H9 (cell line): Measurements from ENCODE around the gene STOX2. TPM values are rescaled to one million over a fixed set of nuclear protein-coding genes. Genes with fewer than 3 reads are reported as not detected.

Source experiments
- DNase-seq: peaks from one replicate; pipeline ENCODE4 v3.0.0-alpha.2; 2017
- H2AFZ ChIP-seq: one replicate; pipeline ENCODE4 v1.6.1; 2013; ENCODE audit warnings: mild to moderate bottlenecking, low read length, control low read depth, moderate library complexity
- H2AK5ac ChIP-seq: 2 replicates; pipeline ENCODE4 v1.6.1; 2013; ENCODE audit warnings: low read length, control low read depth, mixed read lengths; ENCODE audit not compliant: insufficient read length
- H2BK120ac ChIP-seq: one replicate; pipeline ENCODE4 v1.6.1; 2013; ENCODE audit warnings: low read depth, mild to moderate bottlenecking, low read length, control low read depth, inconsistent platforms; ENCODE audit not compliant: poor library complexity, severe bottlenecking
- H2BK12ac ChIP-seq: 2 replicates; pipeline ENCODE4 v1.6.1; 2013; ENCODE audit warnings: low read length, control low read depth, mixed read lengths, low read depth; ENCODE audit not compliant: insufficient read length
- H2BK15ac ChIP-seq: 2 replicates; pipeline ENCODE4 v1.6.1; 2013; ENCODE audit warnings: low read depth, low read length, control low read depth
- H2BK20ac ChIP-seq: one replicate; pipeline ENCODE4 v1.6.1; 2013; ENCODE audit warnings: low read depth, mild to moderate bottlenecking, low read length, control low read depth, inconsistent platforms; ENCODE audit not compliant: poor library complexity, severe bottlenecking
- H2BK5ac ChIP-seq: 2 replicates; pipeline ENCODE4 v1.6.1; 2013; ENCODE audit warnings: low read length, control low read depth, mixed read lengths; ENCODE audit not compliant: insufficient read length
- H3K14ac ChIP-seq: 2 replicates; pipeline ENCODE4 v1.6.1; 2013; ENCODE audit warnings: low read length, control low read depth; ENCODE audit not compliant: insufficient read depth
- H3K18ac ChIP-seq: 2 replicates; pipeline ENCODE4 v1.6.1; 2013; ENCODE audit warnings: low read depth, mild to moderate bottlenecking, mixed read lengths, low read length, control low read depth; ENCODE audit not compliant: insufficient read length
- H3K23ac ChIP-seq: 2 replicates; pipeline ENCODE4 v1.6.1; 2013; ENCODE audit warnings: low read length, control low read depth, mixed read lengths, low read depth; ENCODE audit not compliant: insufficient read length
- H3K23me2 ChIP-seq: 2 replicates; pipeline ENCODE4 v1.6.1; 2013; ENCODE audit warnings: low read depth, mild to moderate bottlenecking, mixed read lengths, low read length, control low read depth; ENCODE audit not compliant: insufficient read length, poor library complexity, severe bottlenecking
- H3K27ac ChIP-seq: 2 replicates; pipeline ENCODE4 v1.5.1; 2013; ENCODE audit warnings: low read length, control low read depth, mixed read lengths, low read depth; ENCODE audit not compliant: insufficient read length
- H3K27me3 ChIP-seq: 2 replicates; pipeline ENCODE4 v1.6.1; 2013; ENCODE audit warnings: low read length, control low read depth, inconsistent platforms; ENCODE audit not compliant: insufficient read depth
- H3K4ac ChIP-seq: 2 replicates; pipeline ENCODE4 v1.6.1; 2013; ENCODE audit warnings: low read depth, mild to moderate bottlenecking, control low read depth, inconsistent platforms, low read length, moderate library complexity
- H3K4me1 ChIP-seq: 2 replicates; pipeline ENCODE4 v1.6.1; 2013; ENCODE audit warnings: low read length, control low read depth, inconsistent platforms; ENCODE audit not compliant: insufficient read depth
- H3K4me2 ChIP-seq: 2 replicates; pipeline ENCODE4 v1.6.1; 2013; ENCODE audit warnings: low read length, control low read depth, mixed read lengths; ENCODE audit not compliant: insufficient read length, insufficient read depth
- H3K56ac ChIP-seq: 2 replicates; pipeline ENCODE4 v1.6.1; 2013; ENCODE audit warnings: low read depth, mild to moderate bottlenecking, mixed read lengths, low read length, control low read depth; ENCODE audit not compliant: insufficient read length
- H3K79me1 ChIP-seq: 2 replicates; pipeline ENCODE4 v1.6.1; 2013; ENCODE audit warnings: low read depth, mild to moderate bottlenecking, moderate library complexity, low read length, control low read depth, inconsistent platforms; ENCODE audit not compliant: insufficient read depth, poor library complexity, severe bottlenecking
- H3K79me2 ChIP-seq: 2 replicates; pipeline ENCODE4 v1.6.1; 2013; ENCODE audit warnings: low read length, control low read depth, inconsistent platforms; ENCODE audit not compliant: insufficient read depth
- H3K9ac ChIP-seq: 2 replicates; pipeline ENCODE4 v1.6.1; 2013; ENCODE audit warnings: low read length, control low read depth, mixed read lengths; ENCODE audit not compliant: insufficient read length; ENCODE audit errors: extremely low read depth
- H3K9me3 ChIP-seq: one replicate; pipeline ENCODE4 v1.6.1; 2013; ENCODE audit warnings: low read depth, low read length, inconsistent platforms; ENCODE audit not compliant: control insufficient read depth
- H3T11ph ChIP-seq: one replicate; pipeline ENCODE4 v1.6.1; 2013; ENCODE audit warnings: mild to moderate bottlenecking, low read length, control low read depth, inconsistent platforms
- H4K20me1 ChIP-seq: one replicate; pipeline ENCODE4 v1.6.1; 2013; ENCODE audit not compliant: control insufficient read depth, insufficient read length, insufficient read depth
- H4K5ac ChIP-seq: 2 replicates; pipeline ENCODE4 v1.6.1; 2013; ENCODE audit warnings: low read depth, mild to moderate bottlenecking, mixed read lengths, low read length, control low read depth; ENCODE audit not compliant: insufficient read length
- H4K8ac ChIP-seq: replicated peaks from 2 replicates; pipeline ENCODE4 v1.6.1; 2013; ENCODE audit warnings: low read length, control low read depth, mixed read lengths, low read depth; ENCODE audit not compliant: insufficient read length
- H4K91ac ChIP-seq: 2 replicates; pipeline ENCODE4 v1.6.1; 2013; ENCODE audit warnings: low read depth, mild to moderate bottlenecking, moderate library complexity, mixed read lengths, low read length, control low read depth; ENCODE audit not compliant: insufficient read length
- H3K27ac Mint-ChIP-seq, 3 experiments: 2 replicates in 2 of 3; 3 replicates in 1 of 3; pipeline ENCODE4 v1.8.0; 2020 to 2021; ENCODE audit warnings: mixed read lengths in 3 of 3, mild to moderate bottlenecking in 1 of 3, moderate library complexity in 1 of 3
- H3K27me3 Mint-ChIP-seq: 2 replicates; pipeline ENCODE4 v1.8.0; 2021; ENCODE audit warnings: low read depth, mild to moderate bottlenecking, moderate library complexity, mixed read lengths
- H3K36me3 Mint-ChIP-seq, 3 experiments: 2 replicates in 2 of 3; 3 replicates in 1 of 3; pipeline ENCODE4 v1.8.0; 2020 to 2021; ENCODE audit warnings: low read depth in 3 of 3, mixed read lengths in 3 of 3; ENCODE audit not compliant: insufficient read depth in 1 of 3
- H3K4me1 Mint-ChIP-seq, 2 experiments: 2 replicates each; pipeline ENCODE4 v1.8.0; 2020; ENCODE audit warnings: mixed read lengths in 2 of 2
- H3K4me3 Mint-ChIP-seq, 2 experiments: 2 replicates in 1 of 2; 3 replicates in 1 of 2; pipeline ENCODE4 v1.8.0; 2020 to 2021; ENCODE audit warnings: mild to moderate bottlenecking in 2 of 2, mixed read lengths in 2 of 2, moderate library complexity in 1 of 2
- H3K9me3 Mint-ChIP-seq, 2 experiments: 2 replicates in 1 of 2; 3 replicates in 1 of 2; pipeline ENCODE4 v1.8.0; 2020; ENCODE audit warnings: mild to moderate bottlenecking in 2 of 2, mixed read lengths in 2 of 2, moderate library complexity in 1 of 2
- CTCF ChIP-seq: fragments of 200-600 bp; sonication (generic); conservative IDR thresholded peaks from 3 replicates; pipeline ENCODE4 v1.8.0; 2021; ENCODE audit warnings: antibody characterized with exemption, mild to moderate bottlenecking
- WGBS: extraction: QIAGEN DNeasy Blood & Tissue Kit; methylation state at CpG from one replicate; pipeline ENCODE4 v1.1.7; 2013; ENCODE audit warnings: missing lambda C conversion rate, low lambda C conversion rate, mixed read lengths; ENCODE audit not compliant: insufficient read length; ENCODE audit errors: extremely low coverage; 5-methylcytosine and 5-hydroxymethylcytosine counted together
- total RNA-seq: library from RNA; stranded (reverse); gene quantifications from 2 replicates; pipeline ENCODE4 v1.2.1, GENCODE V29; 2021

STOX2 gene
- total RNA-seq, 1 experiment from 2014 or later = 28.2 TPM

GRCh38 chr4:183907871-183908683, 3.0 kb downstream of the STOX2 start:
- Histone ChIP-seq H3K18ac (no peak overlapping the region), H3K14ac (no peak overlapping the region), H3K23ac (no peak overlapping the region), H2BK5ac (no peak overlapping the region), H2AFZ (no peak overlapping the region), H3K79me2 (peaks cover 19% of the 10 kb centered on the region; the same call in 1 of the 2 replicates), H3K27me3 (no peaks in the 10 kb centered on the region; the same call in 1 of the 2 replicates), H3K27ac (no peak overlapping the region), H3K9ac (peak overlapping the region; percentile 77), H4K8ac (no peak overlapping the region), H2BK15ac (no peak overlapping the region), H4K20me1 (no peaks in the 10 kb centered on the region), H3K4me1 (peaks cover 3% of the 10 kb centered on the region), H4K91ac (no peak overlapping the region), H3K9me3 (peaks cover 6% of the 10 kb centered on the region), H4K5ac (no peak overlapping the region), H2BK12ac (no peak overlapping the region), H3K23me2 (peaks cover 24% of the 10 kb centered on the region), H3K56ac (no peak overlapping the region), H3K4ac (no peak overlapping the region), H2AK5ac (no peak overlapping the region), H2BK120ac (no peak overlapping the region), H2BK20ac (no peak overlapping the region), H3K4me2 (peak overlapping the region; percentile 83), H3K79me1 (no peaks in the 10 kb centered on the region), H3T11ph (no peak overlapping the region)
- no CpG with 5 or more reads among the region's 10 CpGs for WGBS
- DNase-seq = no peak
- H3K27me3 Mint-ChIP-seq = peaks cover 46% of the 10 kb centered on the region
- H3K9me3 Mint-ChIP-seq = peaks cover 10 to 11% of the 10 kb centered on the region in 2 experiments
- TF ChIP-seq CTCF = no peak
- H3K4me3 Mint-ChIP-seq = peak overlapping the region; percentile 70 to 97
- peaks cover 14 to 16% (median 16%) of the 10 kb centered on the region in 3 experiments for H3K36me3 Mint-ChIP-seq
- no peak overlapping the region for H3K27ac Mint-ChIP-seq
- peaks cover 33 to 41% of the 10 kb centered on the region in 2 experiments for H3K4me1 Mint-ChIP-seq
